Measurements from ENCODE around the gene RTEL1.

GRCh38 chr20:63648895-63649589, 9.1 kb upstream of the RTEL1 start:
- no peak for TF ChIP-seq CTCF (IDR thresholded peaks at IDR 0.05; ENCODE audit: low read depth, low read length)
- TF ChIP-seq POLR2A (IDR thresholded peaks at IDR 0.05; ENCODE audit: extremely low read depth, insufficient read length), result no peak
- TF ChIP-seq MAX (IDR thresholded peaks at IDR 0.05; ENCODE audit: low read depth, low read length), result no peak
- no peak for TF ChIP-seq MYC (IDR thresholded peaks at IDR 0.05; ENCODE audit: low read depth, low read length)

Data from NB4 (cell line).